HG03460 (cell line): Measurements from ENCODE around the gene GON4L.
"Not testable (repeated sequence)": the region's sequence is repeated elsewhere in the genome, so short reads cannot be mapped to it uniquely, and the experiment has no call there.

Source experiments
- ATAC-seq: cut with Tn5 transposase; IDR thresholded peaks from one replicate; pipeline ENCODE4 v1.9.1; 2021; ENCODE audit not compliant: unreplicated experiment

The GON4L gene

DNA sequence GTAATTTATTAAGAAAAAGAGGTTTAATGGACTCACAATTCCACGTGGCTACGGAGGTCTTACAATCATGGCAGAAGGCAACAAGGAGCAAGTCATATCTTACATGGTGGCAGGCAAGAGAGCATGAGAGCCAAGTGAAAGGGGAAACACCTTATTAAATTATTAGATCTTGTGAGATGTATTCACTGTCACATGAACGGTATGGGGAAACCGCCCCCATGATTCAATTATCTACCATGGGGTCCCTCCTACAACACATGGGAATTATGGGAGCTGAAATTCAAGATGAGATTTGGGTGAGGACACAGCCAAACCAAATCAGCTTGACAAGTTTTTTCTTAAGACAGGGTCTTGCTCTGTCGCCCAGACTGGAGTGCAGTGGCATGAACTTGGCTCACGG, 153.8 kb downstream of the GON4L start:
- ATAC-seq = no peak

GRCh38 chr1:155701675-155702074, 155.3 kb downstream of the GON4L start:
- not testable (repeated sequence) for ATAC-seq
